Upper lobe of left lung (tissue), 4 donors: ENCODE measurements around the gene GCNA.

Experiments
- POLR2A ChIP-seq, 4 donors: fragments of 450-650 bp; IDR thresholded peaks; one replicate each; pipeline ENCODE4 v1.5.1; 2016 to 2017; ENCODE audit warnings: antibody characterized with exemption in 4 of 4, mild to moderate bottlenecking in 2 of 4
- POLR2AphosphoS5 ChIP-seq, 2 donors: sonication (generic); formaldehyde crosslinking; IDR thresholded peaks; one replicate each; pipeline ENCODE4 v1.5.1; 2017; ENCODE audit warnings: antibody characterized with exemption in 2 of 2
- TF ChIP-seq, protein P1 (sequence below), 6 experiments: fragments of 450-650 bp in 4 of 6; fragments of 200-600 bp in 2 of 6; sonication (generic) in 2 of 6; IDR thresholded peaks; one replicate each; pipeline ENCODE4 v1.5.1; 2016 to 2019; ENCODE audit warnings: antibody characterized with exemption in 6 of 6

DNA sequence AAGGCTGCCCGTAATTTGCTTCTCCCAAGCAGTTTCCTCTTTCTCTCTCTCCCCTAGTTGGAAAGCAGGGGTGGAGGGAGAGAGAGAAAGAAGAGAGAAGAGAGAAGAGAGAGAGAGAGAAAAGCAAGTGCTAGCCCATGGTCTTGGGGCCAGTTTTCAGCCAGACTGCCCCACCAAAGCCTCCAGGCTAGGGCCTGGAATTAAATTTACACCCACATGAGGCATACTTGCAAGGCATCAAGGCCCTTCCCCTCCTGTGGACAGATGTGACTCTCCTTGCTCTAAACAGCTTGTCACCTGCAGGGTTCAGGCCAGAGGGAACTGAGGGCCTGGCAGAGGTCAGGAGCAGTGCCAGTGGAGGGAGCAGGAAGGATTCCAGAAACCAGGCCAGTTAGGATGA is 41.7 kb downstream of the GCNA start:
- TF ChIP-seq, protein P1, sequence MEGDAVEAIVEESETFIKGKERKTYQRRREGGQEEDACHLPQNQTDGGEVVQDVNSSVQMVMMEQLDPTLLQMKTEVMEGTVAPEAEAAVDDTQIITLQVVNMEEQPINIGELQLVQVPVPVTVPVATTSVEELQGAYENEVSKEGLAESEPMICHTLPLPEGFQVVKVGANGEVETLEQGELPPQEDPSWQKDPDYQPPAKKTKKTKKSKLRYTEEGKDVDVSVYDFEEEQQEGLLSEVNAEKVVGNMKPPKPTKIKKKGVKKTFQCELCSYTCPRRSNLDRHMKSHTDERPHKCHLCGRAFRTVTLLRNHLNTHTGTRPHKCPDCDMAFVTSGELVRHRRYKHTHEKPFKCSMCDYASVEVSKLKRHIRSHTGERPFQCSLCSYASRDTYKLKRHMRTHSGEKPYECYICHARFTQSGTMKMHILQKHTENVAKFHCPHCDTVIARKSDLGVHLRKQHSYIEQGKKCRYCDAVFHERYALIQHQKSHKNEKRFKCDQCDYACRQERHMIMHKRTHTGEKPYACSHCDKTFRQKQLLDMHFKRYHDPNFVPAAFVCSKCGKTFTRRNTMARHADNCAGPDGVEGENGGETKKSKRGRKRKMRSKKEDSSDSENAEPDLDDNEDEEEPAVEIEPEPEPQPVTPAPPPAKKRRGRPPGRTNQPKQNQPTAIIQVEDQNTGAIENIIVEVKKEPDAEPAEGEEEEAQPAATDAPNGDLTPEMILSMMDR (IDR thresholded peaks at IDR 0.05) = no peak
- no peak for TF ChIP-seq POLR2A (IDR thresholded peaks at IDR 0.05)
- TF ChIP-seq POLR2AphosphoS5 (IDR thresholded peaks at IDR 0.05) = no peak
